GM10266 (cell line): ENCODE data around the gene DERL3.
A peak's percentile ranks its signal among the peaks of the same experiment; 100 is the strongest.

ENCODE experiments used
- DNase-seq: peaks from one replicate; pipeline ENCODE4 v3.0.0; 2012; ENCODE audit errors: extremely low spot score
- TF ChIP-seq, protein P1 (sequence below): IDR thresholded peaks from 2 replicates; pipeline ENCODE4 v1.5.1; 2012; ENCODE audit warnings: mild to moderate bottlenecking, low read depth; ENCODE audit not compliant: control insufficient read depth, insufficient read depth; ENCODE audit errors: missing control alignments

The DERL3 gene

GRCh38 chr22:23838681-23839468 is at the start of gene DERL3:
Gene DERL3, minus strand, starts transcription at chr22:23839006. Its CDS starts 19 bp downstream, at chr22:23838987.
- TF ChIP-seq, protein P1, sequence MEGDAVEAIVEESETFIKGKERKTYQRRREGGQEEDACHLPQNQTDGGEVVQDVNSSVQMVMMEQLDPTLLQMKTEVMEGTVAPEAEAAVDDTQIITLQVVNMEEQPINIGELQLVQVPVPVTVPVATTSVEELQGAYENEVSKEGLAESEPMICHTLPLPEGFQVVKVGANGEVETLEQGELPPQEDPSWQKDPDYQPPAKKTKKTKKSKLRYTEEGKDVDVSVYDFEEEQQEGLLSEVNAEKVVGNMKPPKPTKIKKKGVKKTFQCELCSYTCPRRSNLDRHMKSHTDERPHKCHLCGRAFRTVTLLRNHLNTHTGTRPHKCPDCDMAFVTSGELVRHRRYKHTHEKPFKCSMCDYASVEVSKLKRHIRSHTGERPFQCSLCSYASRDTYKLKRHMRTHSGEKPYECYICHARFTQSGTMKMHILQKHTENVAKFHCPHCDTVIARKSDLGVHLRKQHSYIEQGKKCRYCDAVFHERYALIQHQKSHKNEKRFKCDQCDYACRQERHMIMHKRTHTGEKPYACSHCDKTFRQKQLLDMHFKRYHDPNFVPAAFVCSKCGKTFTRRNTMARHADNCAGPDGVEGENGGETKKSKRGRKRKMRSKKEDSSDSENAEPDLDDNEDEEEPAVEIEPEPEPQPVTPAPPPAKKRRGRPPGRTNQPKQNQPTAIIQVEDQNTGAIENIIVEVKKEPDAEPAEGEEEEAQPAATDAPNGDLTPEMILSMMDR: no peak
- peak; percentile 96 for DNase-seq

DNA sequence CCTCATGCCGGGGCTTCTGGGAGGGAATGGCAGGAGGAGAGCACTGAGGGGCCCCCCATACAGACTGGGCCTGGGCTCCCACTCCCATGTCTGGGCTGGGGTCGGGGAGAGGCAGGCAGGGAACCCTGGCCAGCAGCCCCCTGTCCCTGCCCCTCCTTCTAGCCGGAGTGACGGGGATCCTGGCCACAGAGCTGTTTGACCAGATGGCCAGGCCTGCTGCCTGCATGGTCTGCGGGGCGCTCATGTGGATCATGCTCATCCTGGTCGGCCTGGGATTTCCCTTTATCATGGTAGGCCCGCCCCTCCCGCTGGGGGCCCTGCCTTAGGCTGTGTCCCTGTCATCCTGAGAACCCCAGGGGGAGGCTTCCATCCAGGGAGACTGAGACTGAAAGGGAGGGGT is 45.3 kb upstream of the DERL3 start:
- TF ChIP-seq, protein P1: no peak
- DNase-seq: no peak

DNA sequence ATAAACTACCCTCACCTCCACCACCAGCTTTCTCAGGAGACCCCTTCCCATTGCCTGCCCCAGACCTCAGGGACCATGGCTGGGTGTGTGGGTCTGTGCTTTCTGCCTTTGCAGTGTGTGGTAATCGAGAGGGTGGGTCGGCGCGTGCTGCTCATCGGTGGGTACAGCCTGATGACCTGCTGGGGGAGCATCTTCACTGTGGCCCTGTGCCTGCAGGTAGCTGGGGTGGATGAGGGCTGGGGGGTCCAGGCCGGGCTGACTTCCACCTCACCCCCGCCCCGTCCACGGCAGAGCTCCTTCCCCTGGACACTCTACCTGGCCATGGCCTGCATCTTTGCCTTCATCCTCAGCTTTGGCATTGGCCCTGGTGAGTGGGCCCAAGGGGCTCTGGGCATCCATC is 44.9 kb upstream of the DERL3 start:
- TF ChIP-seq, protein P1: no peak
- DNase-seq: no peak

DNA sequence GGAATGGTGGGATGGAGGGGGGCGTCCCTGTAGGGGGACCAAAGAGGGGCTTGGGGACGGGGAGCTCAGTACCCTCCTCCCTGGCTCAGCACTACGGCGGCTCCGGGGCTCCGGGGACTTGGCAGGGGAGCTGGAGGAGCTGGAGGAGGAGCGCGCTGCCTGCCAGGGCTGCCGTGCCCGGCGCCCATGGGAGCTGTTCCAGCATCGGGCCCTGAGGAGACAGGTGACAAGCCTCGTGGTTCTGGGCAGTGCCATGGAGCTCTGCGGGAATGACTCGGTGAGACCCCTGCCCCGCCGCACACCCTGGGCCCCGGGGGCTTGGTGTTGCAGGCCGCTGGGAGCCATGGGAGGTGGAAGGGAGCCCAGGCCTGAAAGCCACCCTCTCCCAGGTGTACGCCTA is 43.6 kb upstream of the DERL3 start:
- TF ChIP-seq, protein P1: no peak
- DNase-seq: no peak

- TF ChIP-seq, protein P1: no peak
- DNase-seq: no peak
These were observed 39.4 kb upstream of the DERL3 start for GRCh38 chr22:23878219-23878618.

DNA sequence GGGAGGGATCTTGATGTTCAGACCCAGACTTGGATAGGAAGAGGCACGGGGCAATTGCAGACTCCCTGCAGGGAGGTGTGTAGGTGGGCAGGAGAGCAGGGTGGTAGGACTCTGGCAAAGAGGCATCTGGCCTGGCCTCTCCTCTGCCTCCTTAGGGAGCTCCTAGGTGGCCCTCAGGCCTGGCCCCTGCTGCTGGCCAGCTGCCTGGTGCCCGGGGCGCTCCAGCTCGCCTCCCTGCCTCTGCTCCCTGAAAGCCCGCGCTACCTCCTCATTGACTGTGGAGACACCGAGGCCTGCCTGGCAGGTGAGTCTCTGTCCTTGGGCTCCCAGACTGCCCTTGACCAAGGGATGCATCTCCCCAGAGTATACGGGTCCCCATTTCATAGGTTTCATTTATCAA is 38.8 kb upstream of the DERL3 start:
- TF ChIP-seq, protein P1: no peak
- DNase-seq: no peak

DNA sequence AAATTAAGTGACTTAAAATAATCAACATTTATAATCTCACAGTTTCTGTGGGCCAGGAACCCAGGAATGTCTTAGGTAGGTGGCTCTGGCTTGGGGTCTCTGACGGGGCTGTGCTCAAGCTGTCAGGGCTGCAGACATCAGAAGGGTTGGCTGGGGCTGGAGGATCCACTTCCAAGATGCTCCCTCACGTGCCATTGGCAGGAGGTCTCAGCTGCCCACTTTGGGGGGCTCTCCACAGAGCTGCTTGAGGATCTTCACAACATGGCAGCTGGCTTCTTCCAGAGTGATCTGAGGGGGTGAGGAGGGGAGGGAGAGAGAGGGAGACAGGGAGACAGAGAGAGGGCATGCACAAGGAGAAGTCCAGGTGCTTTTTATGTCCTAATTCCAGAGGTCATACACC is 37.0 kb upstream of the DERL3 start:
- TF ChIP-seq, protein P1: no peak

More for the DNA sequence above, 37.0 kb upstream of the DERL3 start:
- DNase-seq: no peak
